Esophagus squamous epithelium (tissue), 4 donors: ENCODE data around the gene DOCK8.

Source experiments
- POLR2A ChIP-seq, 4 donors: fragments of 450-650 bp; IDR thresholded peaks; one replicate each; pipeline ENCODE4 v1.6.1; 2017; ENCODE audit warnings: antibody characterized with exemption in 4 of 4, mild to moderate bottlenecking in 4 of 4, moderate library complexity in 3 of 4
- TF ChIP-seq, protein P1 (sequence below), 6 experiments: fragments of 450-650 bp in 4 of 6; fragments of 200-600 bp in 2 of 6; sonication (generic) in 2 of 6; IDR thresholded peaks; one replicate each; pipeline ENCODE4 v1.5.1; 2016 to 2019; ENCODE audit warnings: antibody characterized with exemption in 6 of 6, mild to moderate bottlenecking in 4 of 6, moderate library complexity in 4 of 6

DNA sequence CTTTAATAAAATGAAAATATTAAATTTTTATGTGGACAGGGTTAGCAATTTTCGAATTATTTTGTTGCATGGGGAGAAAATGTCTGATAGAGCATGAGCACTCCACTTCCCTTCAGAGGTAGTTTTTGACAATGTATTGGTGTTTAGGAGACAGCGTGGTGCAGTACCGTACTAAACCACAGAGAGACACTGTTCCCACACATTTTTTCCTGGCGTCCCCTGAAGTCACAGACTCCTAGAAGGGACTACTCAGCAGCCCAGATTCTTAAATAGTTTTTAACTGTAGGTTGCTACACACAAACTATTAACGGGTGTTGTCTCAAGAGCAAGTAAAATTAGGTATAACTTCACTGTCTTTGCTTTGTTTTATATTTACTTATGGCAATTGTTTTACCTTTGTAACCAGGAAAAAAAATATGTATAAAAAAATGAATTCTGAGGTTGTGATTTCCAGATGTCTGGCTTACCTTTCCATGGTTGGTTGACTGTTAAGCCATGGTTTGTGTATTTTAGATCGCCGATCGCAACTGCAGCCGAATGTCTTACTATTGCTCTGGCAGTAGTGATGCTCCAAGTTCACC is 171.2 kb downstream of the DOCK8 start:
- TF ChIP-seq, protein P1, sequence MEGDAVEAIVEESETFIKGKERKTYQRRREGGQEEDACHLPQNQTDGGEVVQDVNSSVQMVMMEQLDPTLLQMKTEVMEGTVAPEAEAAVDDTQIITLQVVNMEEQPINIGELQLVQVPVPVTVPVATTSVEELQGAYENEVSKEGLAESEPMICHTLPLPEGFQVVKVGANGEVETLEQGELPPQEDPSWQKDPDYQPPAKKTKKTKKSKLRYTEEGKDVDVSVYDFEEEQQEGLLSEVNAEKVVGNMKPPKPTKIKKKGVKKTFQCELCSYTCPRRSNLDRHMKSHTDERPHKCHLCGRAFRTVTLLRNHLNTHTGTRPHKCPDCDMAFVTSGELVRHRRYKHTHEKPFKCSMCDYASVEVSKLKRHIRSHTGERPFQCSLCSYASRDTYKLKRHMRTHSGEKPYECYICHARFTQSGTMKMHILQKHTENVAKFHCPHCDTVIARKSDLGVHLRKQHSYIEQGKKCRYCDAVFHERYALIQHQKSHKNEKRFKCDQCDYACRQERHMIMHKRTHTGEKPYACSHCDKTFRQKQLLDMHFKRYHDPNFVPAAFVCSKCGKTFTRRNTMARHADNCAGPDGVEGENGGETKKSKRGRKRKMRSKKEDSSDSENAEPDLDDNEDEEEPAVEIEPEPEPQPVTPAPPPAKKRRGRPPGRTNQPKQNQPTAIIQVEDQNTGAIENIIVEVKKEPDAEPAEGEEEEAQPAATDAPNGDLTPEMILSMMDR (IDR thresholded peaks at IDR 0.05): peak in 5 of 6 experiments; percentile 87 to 93 (median 90)
- no peak for TF ChIP-seq POLR2A (IDR thresholded peaks at IDR 0.05)
